ENCODE measurements around the gene CFD. TPM values are rescaled to one million over a fixed set of nuclear protein-coding genes. Genes with fewer than 3 reads are reported as not detected.

Gene CFD
- total and polyA plus RNA-seq, 9 donors = 3.8 to 335 (median 39.2) TPM

- H3K27ac ChIP-seq = no peak overlapping the region
- no peak overlapping the region for H3K4me3 ChIP-seq
- 71 to 77% (median 75%) methylated on average over 19 of the region's 19 CpGs for WGBS, 3 donors
- peaks cover 2% of the 10 kb centered on the region for H3K4me1 ChIP-seq (ENCODE audit: insufficient read depth)
- H3K36me3 ChIP-seq = no peaks in the 10 kb centered on the region
- H3K9me3 ChIP-seq = no peaks in the 10 kb centered on the region
- intact Hi-C loops (cut with DNase I) = no loop called here
- no peak for DNase-seq
- H3K27me3 ChIP-seq = no peaks in the 10 kb centered on the region
- TF ChIP-seq POLR2A (IDR thresholded peaks at IDR 0.05) (no peak), CTCF (IDR thresholded peaks at IDR 0.05) (no peak), EP300 (IDR thresholded peaks at IDR 0.05) (no peak)
These were observed 33.4 kb upstream of the CFD start for GRCh38 chr19:825897-826644.

- WGBS, 3 donors = 85 to 88% (median 85%) methylated on average over 10 to 11 of the region's 11 CpGs
- no peak for TF ChIP-seq CTCF (IDR thresholded peaks at IDR 0.05)
- no peak for TF ChIP-seq EP300 (IDR thresholded peaks at IDR 0.05)
- no peak for TF ChIP-seq POLR2A (IDR thresholded peaks at IDR 0.05)
- DNase-seq = peak in 1 of 5 donors; percentile 18
- Histone ChIP-seq H3K36me3 (no peaks in the 10 kb centered on the region), H3K4me1 (ENCODE audit: insufficient read depth) (no peaks in the 10 kb centered on the region), H3K27ac (no peak overlapping the region), H3K4me3 (no peak overlapping the region), H3K27me3 (no peaks in the 10 kb centered on the region), H3K9me3 (no peaks in the 10 kb centered on the region)
- intact Hi-C loops (cut with DNase I) = no loop called here
These were observed 32.2 kb upstream of the CFD start for GRCh38 chr19:827314-827709.

GRCh38 chr19:827710-828321 lies 31.6 kb upstream of the CFD start, which contains the start of gene AZU1:
Gene AZU1 (plus strand): TSS chr19:827837. CDS start chr19:827847, 10 bp downstream.
- TF ChIP-seq EP300 (IDR thresholded peaks at IDR 0.05) = no peak
- no peak for TF ChIP-seq POLR2A (IDR thresholded peaks at IDR 0.05)
- TF ChIP-seq CTCF (IDR thresholded peaks at IDR 0.05) = no peak
- H3K4me1 ChIP-seq (ENCODE audit: insufficient read depth) = no peaks in the 10 kb centered on the region
- no peak within 1 kb of the TSS for H3K4me3 ChIP-seq
- DNase-seq = peak in 1 of 5 donors; percentile 22
- no peaks in the 10 kb centered on the region for H3K36me3 ChIP-seq
- intact Hi-C loops (cut with DNase I) = no loop called here
- no peak within 1 kb of the TSS for H3K27ac ChIP-seq
- WGBS, 3 donors = 62 to 74% (median 73%) methylated on average over 28 to 33 of the region's 33 CpGs
- no peaks in the 10 kb centered on the region for H3K27me3 ChIP-seq
- no peaks in the 10 kb centered on the region for H3K9me3 ChIP-seq

- no peaks in the 10 kb centered on the region for H3K9me3 ChIP-seq
- no peaks in the 10 kb centered on the region for H3K4me1 ChIP-seq (ENCODE audit: insufficient read depth)
- no peaks in the 10 kb centered on the region for H3K36me3 ChIP-seq
- 42 to 63% (median 54%) methylated on average over 18 of the region's 18 CpGs for WGBS, 3 donors
- intact Hi-C loops (cut with DNase I) = no loop called here
- no peak overlapping the region for H3K27ac ChIP-seq
- TF ChIP-seq EP300 (IDR thresholded peaks at IDR 0.05) = no peak
- no peak for TF ChIP-seq POLR2A (IDR thresholded peaks at IDR 0.05)
- TF ChIP-seq CTCF (IDR thresholded peaks at IDR 0.05) = no peak
- no peaks in the 10 kb centered on the region for H3K27me3 ChIP-seq
- H3K4me3 ChIP-seq = no peak overlapping the region
- DNase-seq = no peak
These were observed 30.2 kb upstream of the CFD start for GRCh38 chr19:829129-829758.

Measured in ovary (tissue), 9 donors.